GM23338 (cell line): ENCODE results near the gene DLG2. TPM values are rescaled to one million over a fixed set of nuclear protein-coding genes. Genes with fewer than 3 reads are reported as not detected.

Experiments used
- CTCF ChIP-seq, 2 experiments: fragments of 200-600 bp in 1 of 2; sonication (generic) in 1 of 2; conservative IDR thresholded peaks; 2 replicates each; pipeline versions ENCODE4 v1.5.1 to v1.6.1; 2016 to 2017; ENCODE audit warnings: antibody characterized with exemption in 2 of 2, low read depth in 2 of 2, mild to moderate bottlenecking in 2 of 2, moderate library complexity in 1 of 2
- EZH2 ChIP-seq: fragments of 200-600 bp; sonication (generic); IDR thresholded peaks from one replicate; pipeline ENCODE4 v1.8.0; 2017; ENCODE audit warnings: antibody characterized with exemption, mild to moderate bottlenecking, low read depth; ENCODE audit not compliant: unreplicated experiment
- REST ChIP-seq: IDR thresholded peaks from one replicate; pipeline ENCODE4 v1.6.1; 2018; ENCODE audit warnings: antibody characterized with exemption; ENCODE audit not compliant: unreplicated experiment
- STAT1 ChIP-seq: IDR thresholded peaks from one replicate; pipeline ENCODE4 v1.6.1; 2016; ENCODE audit warnings: antibody characterized with exemption; ENCODE audit not compliant: unreplicated experiment
- ZNF114 ChIP-seq: fragments of 250-450 bp; sonication (Bioruptor Pico); IDR thresholded peaks from 2 replicates; pipeline ENCODE4 v1.5.0; 2020; ENCODE audit warnings: mild to moderate bottlenecking, moderate library complexity
- ZNF462 ChIP-seq: fragments of 250-450 bp; sonication (Bioruptor Pico); IDR thresholded peaks from 2 replicates; pipeline ENCODE4 v1.5.0; 2020; ENCODE audit warnings: mild to moderate bottlenecking, moderate library complexity
- polyA plus RNA-seq: library from polyadenylated mRNA; unstranded; fragments of >200 nt; fragmentation: Nextera tagmentation; extraction: Ambion mirVana; gene quantifications from 2 replicates; pipeline ENCODE4 v1.2.1, GENCODE V29; 2016
- total RNA-seq: library from RNA; depleted of rRNA; stranded (reverse); fragments of >200 nt; shearing (Covaris generic); gene quantifications from 2 replicates; pipeline ENCODE4 v1.2.3, GENCODE V29; 2014

The DLG2 gene
- total and polyA plus RNA-seq, 2 experiments from 2014 or later = 19.8 to 21.5 TPM

GRCh38 chr11:84514436-84514835 is 1112.7 kb downstream of the DLG2 start (continued):
- TF ChIP-seq ZNF462 = no peak
- no peak for TF ChIP-seq REST
- no peak for TF ChIP-seq CTCF (conservative IDR thresholded peaks at IDR 0.05; ENCODE audit: low read depth in 2 of 2)
- no peak for TF ChIP-seq STAT1
- no peak for TF ChIP-seq ZNF114 (CRISPR knock-in tag)
- no peak for TF ChIP-seq EZH2
